GM21390 (cell line): ENCODE results near the gene PDILT.
A peak's percentile ranks its signal among the peaks of the same experiment; 100 is the strongest.
"Not testable (repeated sequence)": the region's sequence is repeated elsewhere in the genome, so short reads cannot be mapped to it uniquely, and the experiment has no call there.

ENCODE experiments used
- ATAC-seq: cut with Tn5 transposase; IDR thresholded peaks from one replicate; pipeline ENCODE4 v1.9.1; 2021; ENCODE audit not compliant: unreplicated experiment

PDILT gene

GRCh38 chr16:20404637-20405036 lies at the start of gene PDILT:
TSS of gene PDILT (minus strand) at chr16:20404737. CDS start at chr16:20399300, 5,437 bp downstream.
- no peak for ATAC-seq

DNA sequence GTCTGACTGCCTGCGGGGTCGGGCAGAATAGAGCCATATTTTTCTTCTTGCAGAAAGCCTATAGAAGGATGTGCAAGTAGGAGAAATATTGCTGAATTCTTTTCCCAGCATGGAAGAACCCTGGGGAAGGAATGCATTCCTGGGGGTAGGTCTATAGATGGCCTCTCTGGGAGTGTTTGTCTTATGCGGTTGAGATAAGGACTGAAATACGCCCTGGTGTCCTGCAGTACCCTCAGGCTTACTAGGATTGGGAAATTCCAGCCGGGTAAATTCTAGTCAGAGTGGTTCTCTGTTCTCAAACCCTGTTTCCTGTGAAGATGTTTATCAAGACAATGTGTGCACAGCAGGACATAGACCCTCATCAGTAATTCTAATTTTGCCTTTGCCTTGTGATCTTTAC lies 49.1 kb upstream of the PDILT start:
- ATAC-seq = not testable (repeated sequence)

DNA sequence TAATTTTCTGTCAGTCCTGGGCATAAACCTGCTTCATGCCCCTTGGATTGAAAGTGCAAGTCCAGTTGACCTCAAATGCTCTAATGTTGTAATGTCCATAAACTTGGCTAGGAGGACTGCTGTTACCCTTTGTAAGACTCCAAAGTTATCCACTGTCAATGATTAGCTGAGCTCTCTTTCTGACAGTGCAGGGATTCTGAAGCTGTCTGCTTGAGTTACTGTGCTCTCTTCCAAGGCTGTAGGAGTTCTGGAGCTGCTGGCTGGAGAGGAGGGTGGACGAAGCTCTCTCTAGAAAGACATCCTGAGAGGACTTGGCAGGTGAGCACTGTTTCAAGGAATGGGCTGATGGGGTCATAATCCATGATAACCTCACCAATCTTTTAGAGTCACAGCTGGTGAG lies 46.8 kb upstream of the PDILT start, which contains the start of gene ACSM2A:
Gene ACSM2A, plus strand, starts transcription at position 158 of the 400 bp plus-strand sequence. CDS start 8,594 bp downstream, outside the sequence.
- not testable (repeated sequence) for ATAC-seq

DNA sequence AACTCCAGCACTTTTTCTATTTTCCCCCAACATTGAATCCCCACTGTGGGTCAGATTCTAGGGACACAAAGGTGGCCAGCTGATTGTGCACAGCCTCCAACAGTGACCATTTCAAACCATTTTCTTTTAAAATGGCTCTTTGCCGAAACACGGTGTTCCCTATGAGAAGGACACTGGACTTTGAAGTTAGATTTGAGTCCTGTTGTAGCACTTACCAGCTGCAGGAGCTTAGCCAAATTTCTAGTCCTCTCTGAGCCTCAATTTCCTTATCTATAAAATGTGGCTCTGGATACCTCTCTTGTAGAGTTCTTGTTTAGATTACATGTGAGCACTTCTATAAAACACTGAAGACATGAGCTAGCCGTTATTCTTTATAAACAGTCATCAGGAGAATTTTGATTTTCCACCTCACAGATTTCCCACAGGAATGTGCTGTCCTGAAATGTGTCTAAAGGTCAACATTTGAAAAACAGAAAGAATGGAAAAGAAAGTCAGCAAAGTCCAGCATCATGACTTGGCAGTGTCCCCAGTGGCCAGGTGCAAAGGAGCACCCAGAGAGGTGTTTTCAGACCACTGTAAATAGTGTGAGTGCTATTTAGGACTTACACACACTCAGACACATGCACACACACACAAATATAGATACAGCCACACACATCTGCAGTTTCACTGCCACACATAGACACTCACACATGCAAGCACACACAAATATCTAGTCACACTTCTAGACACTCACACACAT lies 42.3 kb upstream of the PDILT start:
- ATAC-seq = not testable (repeated sequence)

GRCh38 chr16:20441859-20442258 lies 37.3 kb upstream of the PDILT start:
- not testable (repeated sequence) for ATAC-seq

DNA sequence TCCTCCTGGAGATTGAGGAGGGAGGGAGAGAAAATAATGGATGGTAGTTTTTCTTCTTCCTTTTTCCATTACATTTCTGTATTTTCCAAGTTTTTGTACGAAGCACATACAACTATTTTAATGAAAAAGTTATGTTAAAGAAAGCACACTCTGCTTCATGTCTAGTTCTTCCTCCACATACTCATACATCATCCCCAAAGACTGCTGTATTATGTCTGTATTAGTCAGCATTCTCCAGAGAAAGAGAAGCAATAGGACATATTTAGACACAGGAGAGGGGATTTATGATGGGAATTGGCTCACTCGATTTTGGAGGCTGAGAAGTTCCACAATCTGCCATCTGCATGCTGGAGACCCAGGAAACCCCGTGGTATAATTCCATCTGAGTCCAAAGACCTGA lies 36.7 kb upstream of the PDILT start:
- ATAC-seq = no peak

- not testable (repeated sequence) for ATAC-seq
These were observed 36.2 kb upstream of the PDILT start for GRCh38 chr16:20440731-20441130.

DNA sequence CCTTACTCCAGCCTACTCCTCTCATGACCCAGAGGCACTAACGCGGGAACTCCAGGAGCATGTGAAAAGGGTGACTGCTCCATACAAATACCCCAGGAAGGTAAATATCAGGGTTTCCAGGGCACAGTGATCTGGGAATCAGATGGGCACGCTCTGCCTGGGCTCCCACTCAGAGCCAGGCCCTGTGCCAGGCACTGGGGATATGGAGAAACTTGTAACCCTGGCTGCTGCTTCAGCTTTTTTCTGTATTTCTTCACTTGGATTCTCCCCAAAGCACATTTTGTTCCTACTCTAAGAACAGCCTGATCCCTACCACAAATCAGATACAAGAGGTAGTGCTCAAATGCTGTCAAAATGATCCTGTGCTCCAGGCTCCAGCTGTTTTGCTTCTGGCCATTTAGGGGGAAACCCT lies 35.3 kb upstream of the PDILT start:
- ATAC-seq = not testable (repeated sequence)

DNA sequence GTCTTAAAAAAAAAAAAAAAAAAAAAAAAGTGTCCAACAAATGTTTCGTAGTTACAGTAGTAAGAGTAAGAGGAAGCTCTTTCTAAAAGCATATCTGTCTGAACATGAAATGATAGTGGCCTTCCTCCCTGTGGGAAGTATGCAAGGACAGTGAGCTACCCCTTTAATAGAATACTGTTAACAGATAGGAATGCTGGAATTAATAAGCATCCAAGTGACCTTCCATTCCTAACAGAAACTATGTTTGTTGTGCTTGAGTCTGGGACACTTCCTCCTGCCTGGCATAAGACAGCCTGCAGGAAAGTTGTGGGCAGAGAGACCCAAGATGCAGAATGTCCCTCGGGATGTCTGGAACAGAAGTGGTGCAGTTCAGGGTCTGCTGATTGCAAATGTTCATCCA lies 34.4 kb upstream of the PDILT start:
- ATAC-seq = not testable (repeated sequence)

- ATAC-seq = no peak
These were observed 26.4 kb upstream of the PDILT start for GRCh38 chr16:20430948-20431347.

DNA sequence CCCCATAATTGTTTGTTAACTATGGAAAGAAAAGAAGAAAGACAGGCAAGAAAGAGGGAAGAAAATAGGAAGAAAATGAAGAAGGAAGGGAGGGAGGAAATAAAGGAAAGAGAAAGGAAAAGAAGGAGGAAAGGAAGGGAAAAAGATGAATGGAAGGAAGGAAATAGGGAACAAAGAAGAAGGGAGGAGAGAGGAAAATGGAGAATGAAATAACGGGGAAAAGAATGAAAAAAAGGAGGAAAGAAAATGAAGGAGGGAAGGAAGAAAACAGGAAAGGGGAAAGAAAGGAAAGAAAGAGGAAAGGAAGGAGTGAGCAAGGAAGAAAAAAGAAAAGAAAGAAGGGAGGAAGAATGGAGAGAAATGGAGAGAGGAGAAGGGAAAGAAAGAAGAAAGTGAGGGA lies 25.9 kb upstream of the PDILT start:
- ATAC-seq = not testable (repeated sequence)

DNA sequence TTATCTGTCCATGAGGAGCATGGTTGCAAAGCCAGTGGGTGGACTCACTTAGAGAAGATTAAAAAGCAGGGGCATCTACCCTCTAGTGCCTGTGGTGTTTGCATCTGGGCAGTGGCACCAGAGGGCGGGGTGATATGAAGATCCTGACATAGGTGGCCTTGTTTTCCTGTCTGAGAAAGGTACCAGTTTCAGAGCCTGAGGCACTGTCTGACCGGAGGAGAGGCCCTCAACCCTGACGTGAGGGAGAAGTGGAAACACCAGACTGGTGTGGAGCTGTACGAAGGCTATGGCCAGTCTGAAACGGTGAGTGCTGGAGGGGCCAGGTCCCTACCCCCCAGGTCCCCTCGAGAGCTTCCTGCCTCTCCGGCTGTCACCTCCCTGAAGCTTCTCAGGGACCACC lies 25.0 kb upstream of the PDILT start:
- ATAC-seq = not testable (repeated sequence)

- ATAC-seq = not testable (repeated sequence)
These were observed 22.9 kb upstream of the PDILT start for GRCh38 chr16:20427401-20427797.

DNA sequence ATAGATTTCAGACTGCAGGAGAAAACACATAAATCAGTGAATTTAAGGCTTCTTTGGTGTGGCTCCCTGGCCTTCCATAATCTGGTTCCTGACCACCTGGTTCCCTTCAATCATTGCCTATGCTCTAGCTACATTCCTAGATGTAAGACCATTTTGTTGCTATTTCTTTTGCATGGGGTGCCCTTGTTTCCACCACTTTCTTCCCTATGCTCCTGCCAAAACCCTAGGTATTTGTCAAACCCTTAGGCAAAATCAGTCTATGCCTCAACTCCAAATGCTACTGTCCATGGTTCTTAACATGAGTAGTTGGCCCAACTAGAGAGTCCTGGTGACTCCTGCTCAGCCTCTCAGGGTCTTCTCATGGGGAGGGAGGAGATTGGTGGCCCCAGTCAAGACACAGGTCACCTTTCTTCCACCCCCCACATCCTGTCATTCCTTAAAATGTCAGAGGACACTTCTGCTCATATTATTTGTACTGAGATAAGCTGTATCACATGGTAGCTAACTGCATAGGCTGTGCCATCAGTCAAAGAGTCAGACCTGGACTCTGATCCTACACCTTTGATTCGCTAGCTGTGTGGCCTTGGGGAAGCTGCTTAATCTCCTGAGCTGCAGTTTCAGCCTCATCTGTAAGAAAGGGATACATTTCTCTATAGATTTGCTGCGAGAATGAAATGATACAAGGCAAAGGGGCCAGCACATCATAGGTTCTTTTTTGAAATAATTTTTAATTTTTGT lies 19.8 kb upstream of the PDILT start:
- no peak for ATAC-seq

- ATAC-seq = not testable (repeated sequence)
These were observed 19.2 kb upstream of the PDILT start for GRCh38 chr16:20423772-20424128.

DNA sequence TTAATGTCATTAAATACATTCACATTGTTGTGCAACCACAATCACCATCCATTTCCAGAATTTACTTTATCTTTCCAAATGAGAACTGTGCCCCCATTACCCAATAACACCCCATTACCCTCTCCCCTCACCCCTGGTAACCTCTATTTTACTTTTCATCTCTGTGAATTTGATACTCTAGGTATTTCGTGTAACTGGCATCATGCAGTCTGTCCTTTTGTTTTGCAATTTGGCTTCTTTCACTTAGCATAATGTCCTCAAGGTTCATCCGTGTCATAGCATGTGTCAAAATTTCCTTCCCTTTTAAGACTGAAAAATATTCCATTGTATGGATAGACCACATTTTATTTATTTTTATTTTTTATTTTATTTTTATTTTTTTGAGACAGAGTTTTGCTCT lies 17.2 kb upstream of the PDILT start:
- not testable (repeated sequence) for ATAC-seq

DNA sequence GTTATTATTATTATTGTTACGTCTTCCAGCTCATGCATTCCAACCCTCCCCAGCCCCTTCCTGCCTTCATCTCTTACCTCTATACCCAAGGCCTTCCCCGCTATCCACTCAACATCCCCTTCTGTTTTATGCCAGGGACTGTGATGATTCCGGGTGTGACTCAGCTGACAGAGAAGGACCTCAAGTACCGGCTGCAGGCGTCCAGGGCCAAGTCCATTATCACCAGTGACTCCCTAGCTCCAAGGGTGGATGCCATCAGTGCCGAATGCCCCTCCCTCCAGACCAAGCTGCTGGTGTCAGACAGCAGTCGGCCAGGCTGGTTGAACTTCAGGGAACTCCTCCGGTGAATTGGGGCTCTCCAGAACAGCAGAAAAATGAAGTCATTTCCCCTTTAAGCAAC lies 14.6 kb upstream of the PDILT start:
- not testable (repeated sequence) for ATAC-seq

- ATAC-seq = no peak
These were observed 11.0 kb upstream of the PDILT start for GRCh38 chr16:20415541-20415940.

- ATAC-seq = no peak
These were observed 6.5 kb upstream of the PDILT start for GRCh38 chr16:20411055-20411454.

- ATAC-seq = peak; percentile 83
These were observed 5.7 kb upstream of the PDILT start for GRCh38 chr16:20410121-20410723.

- peak; percentile 44 for ATAC-seq
These were observed 5.0 kb upstream of the PDILT start, which contains the start of gene ACSM5 for GRCh38 chr16:20409398-20410120. TSS of gene ACSM5 (plus strand) at chr16:20409534. CDS start at chr16:20411485, 1,951 bp downstream.
